OCI-LY7 (cell line): ENCODE data around the gene LTBP2. TPM values are rescaled to one million over a fixed set of nuclear protein-coding genes. Genes with fewer than 3 reads are reported as not detected.

Source experiments
- BruUV-seq: library from RNA; stranded (reverse); fragments of 400-500 nt; replicated peaks from 2 replicates; lab custom pipeline; 2021; lab: Mats Ljungman, UMichigan
- CTCF ChIA-PET: fragments of 300-600 bp; sonication (Branson Sonifier 250); formaldehyde crosslinking; loops from one replicate; lab custom pipeline; 2022; ENCODE audit warnings: antibody characterized with exemption; ENCODE audit not compliant: unreplicated experiment; lab: Charles Lee
- POLR2A ChIA-PET: fragments of 300-600 bp; sonication (Branson Sonifier 250); formaldehyde crosslinking; loops from one replicate; lab custom pipeline; 2022; ENCODE audit warnings: antibody characterized with exemption; lab: Charles Lee
- DNase-seq: peaks from one replicate; pipeline ENCODE4 v3.0.0-alpha.2; 2015; ENCODE audit warnings: low spot score
- H2AFZ ChIP-seq: fragments of 200-600 bp; sonication (generic), shearing (Covaris generic); 2 replicates; pipeline ENCODE4 v1.6.1; 2014; ENCODE audit warnings: mild to moderate bottlenecking, antibody characterized with exemption, low read length, moderate library complexity
- H3K27ac ChIP-seq: fragments of 200-600 bp; sonication (generic); 2 replicates; pipeline ENCODE4 v1.5.1; 2014; ENCODE audit warnings: mixed run types, low read depth, mild to moderate bottlenecking, moderate library complexity, low read length, inconsistent platforms; ENCODE audit not compliant: poor library complexity, severe bottlenecking
- H3K36me3 ChIP-seq: fragments of 200-600 bp; sonication (generic); 2 replicates; pipeline ENCODE4 v1.6.1; 2014; ENCODE audit warnings: mild to moderate bottlenecking, antibody characterized with exemption, low read length, moderate library complexity, mixed read lengths; ENCODE audit not compliant: insufficient read depth
- H3K4me1 ChIP-seq: fragments of 200-600 bp; sonication (generic); 2 replicates; pipeline ENCODE4 v1.5.1; 2014; ENCODE audit warnings: mild to moderate bottlenecking, low read length; ENCODE audit not compliant: insufficient read depth, poor library complexity, severe bottlenecking
- H3K4me2 ChIP-seq: fragments of 200-600 bp; sonication (generic); 2 replicates; pipeline ENCODE4 v1.6.1; 2014; ENCODE audit warnings: mild to moderate bottlenecking, low read length
- H3K4me3 ChIP-seq: fragments of 200-600 bp; sonication (generic); 2 replicates; pipeline ENCODE4 v1.5.1; 2014; ENCODE audit warnings: mild to moderate bottlenecking, low read depth, low read length; ENCODE audit not compliant: poor library complexity, severe bottlenecking
- H3K79me2 ChIP-seq: fragments of 200-600 bp; sonication (generic); 2 replicates; pipeline ENCODE4 v1.6.1; 2016; ENCODE audit warnings: low read depth, mild to moderate bottlenecking, low read length, moderate library complexity, mixed read lengths; ENCODE audit not compliant: insufficient read depth
- H3K9me2 ChIP-seq: fragments of 200-600 bp; sonication (generic); 2 replicates; pipeline ENCODE4 v1.6.1; 2016; ENCODE audit warnings: mild to moderate bottlenecking, low read length, mixed read lengths; ENCODE audit not compliant: insufficient read depth
- H3K9me3 ChIP-seq: fragments of 200-600 bp; sonication (generic); 2 replicates; pipeline ENCODE4 v1.6.1; 2014; ENCODE audit warnings: mild to moderate bottlenecking, mixed run types, low read length, mixed read lengths
- H4K20me1 ChIP-seq: fragments of 200-600 bp; sonication (generic); 2 replicates; pipeline ENCODE4 v1.6.1; 2014; ENCODE audit warnings: mild to moderate bottlenecking, antibody characterized with exemption, low read length, moderate library complexity, mixed read lengths; ENCODE audit not compliant: insufficient read depth
- EZH2phosphoT487 ChIP-seq: fragments of 200-600 bp; sonication (generic); IDR thresholded peaks from 2 replicates; pipeline ENCODE4 v1.6.1; 2018; ENCODE audit warnings: low read depth, borderline replicate concordance, mild to moderate bottlenecking, mixed run types, antibody characterized with exemption, low read length, moderate library complexity, mixed read lengths
- intact Hi-C: fragments of 100-400 bp; cut with micrococcal nuclease; formaldehyde crosslinking; loops from one replicate; pipeline ENCODE4 v1.10.0; 2022; ENCODE audit not compliant: unreplicated experiment
- total RNA-seq, 2 experiments: library from RNA; depleted of rRNA in 1 of 2; stranded (reverse); fragments of >200 nt in 1 of 2; shearing (Covaris generic) in 1 of 2; gene quantifications; 2 replicates each; pipeline ENCODE4 v1.2.3, GENCODE V29; 2014 to 2022
- TF ChIP-seq, protein P1 (sequence below): fragments of 200-600 bp; sonication (generic); conservative IDR thresholded peaks from 2 replicates; pipeline ENCODE4 v1.5.1; 2014; ENCODE audit warnings: mild to moderate bottlenecking, antibody characterized with exemption, low read length, moderate library complexity, mixed read lengths

LTBP2 gene
- total RNA-seq, 2 experiments from 2014 or later: 0.15 to 0.25 TPM

- intact Hi-C loops: loop anchor here (5.0 kb wide), 1 partner anchor 248 kb away; no protein-coding TSS in a partner anchor
- no peaks in the 10 kb centered on the region for H4K20me1 ChIP-seq
- H3K27ac ChIP-seq: no peak overlapping the region
- H3K4me3 ChIP-seq: no peak overlapping the region
- H3K36me3 ChIP-seq: no peaks in the 10 kb centered on the region
- H3K79me2 ChIP-seq: no peaks in the 10 kb centered on the region
- DNase-seq: no peak
- POLR2A ChIA-PET: interaction anchor here (0.6 kb wide), 3 partner anchors 31 to 306 kb away, joined by 3 to 6 read pairs (median 5); no protein-coding TSS in a partner anchor
- peaks cover 22% of the 10 kb centered on the region for H3K4me1 ChIP-seq
- CTCF ChIA-PET: interaction anchor here (1.1 kb wide), 1 partner anchor 251 kb away, joined by 3 read pairs; no protein-coding TSS in a partner anchor
- H2AFZ ChIP-seq: no peak overlapping the region
- no peaks in the 10 kb centered on the region for H3K9me2 ChIP-seq
- no peak for TF ChIP-seq EZH2phosphoT487
- TF ChIP-seq, protein P1, sequence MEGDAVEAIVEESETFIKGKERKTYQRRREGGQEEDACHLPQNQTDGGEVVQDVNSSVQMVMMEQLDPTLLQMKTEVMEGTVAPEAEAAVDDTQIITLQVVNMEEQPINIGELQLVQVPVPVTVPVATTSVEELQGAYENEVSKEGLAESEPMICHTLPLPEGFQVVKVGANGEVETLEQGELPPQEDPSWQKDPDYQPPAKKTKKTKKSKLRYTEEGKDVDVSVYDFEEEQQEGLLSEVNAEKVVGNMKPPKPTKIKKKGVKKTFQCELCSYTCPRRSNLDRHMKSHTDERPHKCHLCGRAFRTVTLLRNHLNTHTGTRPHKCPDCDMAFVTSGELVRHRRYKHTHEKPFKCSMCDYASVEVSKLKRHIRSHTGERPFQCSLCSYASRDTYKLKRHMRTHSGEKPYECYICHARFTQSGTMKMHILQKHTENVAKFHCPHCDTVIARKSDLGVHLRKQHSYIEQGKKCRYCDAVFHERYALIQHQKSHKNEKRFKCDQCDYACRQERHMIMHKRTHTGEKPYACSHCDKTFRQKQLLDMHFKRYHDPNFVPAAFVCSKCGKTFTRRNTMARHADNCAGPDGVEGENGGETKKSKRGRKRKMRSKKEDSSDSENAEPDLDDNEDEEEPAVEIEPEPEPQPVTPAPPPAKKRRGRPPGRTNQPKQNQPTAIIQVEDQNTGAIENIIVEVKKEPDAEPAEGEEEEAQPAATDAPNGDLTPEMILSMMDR: no peak
- BruUV-seq: no TSS peak
- no peak overlapping the region for H3K4me2 ChIP-seq
- H3K9me3 ChIP-seq: no peaks in the 10 kb centered on the region
These were observed 1.7 kb downstream of the LTBP2 start for GRCh38 chr14:74610199-74610865.

- DNase-seq: no peak
- TF ChIP-seq, protein P1: no peak
- no peak for TF ChIP-seq EZH2phosphoT487
- H3K4me1 ChIP-seq: peaks cover 16% of the 10 kb centered on the region
- no peak overlapping the region for H2AFZ ChIP-seq
- ChIA-PET CTCF (interaction anchor here (0.6 to 1.5 kb wide), 9 partner anchors 8 to 313 kb away, joined by 3 to 10 read pairs (median 3); partner anchors contain the start of gene RPS6KL1), POLR2A (interaction anchor here (0.6 to 1.3 kb wide), 4 partner anchors 8 to 104 kb away, joined by 3 to 6 read pairs (median 4); no protein-coding TSS in a partner anchor)
- no peaks in the 10 kb centered on the region for H3K9me2 ChIP-seq
- intact Hi-C loops: loop anchor here (1.0 to 5.0 kb wide), 7 partner anchors 107 to 295 kb away; partner anchors contain the start of gene YLPM1
- H3K79me2 ChIP-seq: no peaks in the 10 kb centered on the region
- H3K4me3 ChIP-seq: no peak overlapping the region
- H3K36me3 ChIP-seq: no peaks in the 10 kb centered on the region
- no TSS peak for BruUV-seq
- H3K9me3 ChIP-seq: no peaks in the 10 kb centered on the region
- no peak overlapping the region for H3K27ac ChIP-seq
- H4K20me1 ChIP-seq: no peaks in the 10 kb centered on the region
- no peak overlapping the region; the same call in 1 of the 2 replicates for H3K4me2 ChIP-seq
These were observed 2.3 kb downstream of the LTBP2 start for GRCh38 chr14:74609721-74610120.
